Endothelial cell of umbilical vein (primary cell): ENCODE data around the gene SLC38A2. TPM values are rescaled to one million over a fixed set of nuclear protein-coding genes. Genes with fewer than 3 reads are reported as not detected.

Experiments
- BruUV-seq: library from RNA; stranded (reverse); fragments of 400-500 nt; replicated peaks from 2 replicates; lab custom pipeline; 2021; lab: Mats Ljungman, UMichigan
- CTCF ChIA-PET: fragments of 300-600, 350-600 bp; sonication (Branson Sonifier 250); formaldehyde crosslinking; loops from one replicate; lab custom pipeline; 2021; ENCODE audit warnings: antibody characterized with exemption, inconsistent platforms; lab: Charles Lee
- POLR2A ChIA-PET: fragments of 300-600, 350-600 bp; sonication (Branson Sonifier 250); formaldehyde crosslinking; loops from one replicate; lab custom pipeline; 2021; ENCODE audit warnings: antibody characterized with exemption, inconsistent platforms; lab: Charles Lee
- DNase-seq: peaks from one replicate; pipeline ENCODE4 v3.0.0-alpha.2; 2011; ENCODE audit warnings: low read depth, low spot score
- FAIRE-seq: peaks from 2 replicates; lab custom pipeline; 2011; peaks lifted over from hg19 to GRCh38; lab: Jason Lieb, UNC
- H2AFZ ChIP-seq: 2 replicates; pipeline ENCODE4 v1.6.0; 2012; ENCODE audit warnings: low read depth, low read length, control low read depth, inconsistent platforms
- H3K27ac ChIP-seq: 2 replicates; pipeline ENCODE4 v1.5.1; 2011; ENCODE audit warnings: low read depth, mild to moderate bottlenecking, control low read depth, low read length, moderate library complexity; ENCODE audit not compliant: insufficient read depth
- H3K27me3 ChIP-seq, 2 experiments: 2 replicates each; pipeline versions ENCODE4 v1.6.0 to v1.6.1; 2011; ENCODE audit warnings: low read length in 2 of 2, mixed read lengths in 1 of 2; ENCODE audit not compliant: control insufficient read depth in 2 of 2, insufficient read depth in 2 of 2
- H3K36me3 ChIP-seq, 2 experiments: 2 replicates in 1 of 2; 3 replicates in 1 of 2; pipeline ENCODE4 v1.5.1; 2011; ENCODE audit warnings: low read length in 2 of 2, mild to moderate bottlenecking in 1 of 2, moderate library complexity in 1 of 2; ENCODE audit not compliant: control insufficient read depth in 2 of 2, insufficient read depth in 2 of 2; ENCODE audit errors: extremely low read depth in 1 of 2
- H3K4me1 ChIP-seq: 3 replicates; pipeline ENCODE4 v1.5.1; 2011; ENCODE audit warnings: mild to moderate bottlenecking, low read length; ENCODE audit not compliant: control insufficient read depth, insufficient read depth; ENCODE audit errors: extremely low read depth
- H3K4me2 ChIP-seq: 2 replicates; pipeline ENCODE4 v1.6.1; 2011; ENCODE audit warnings: low read length, control low read depth, mixed read lengths; ENCODE audit not compliant: insufficient read depth
- H3K4me3 ChIP-seq, 3 experiments: fragments of 200-600 bp in 1 of 3; sonication (generic), shearing (Covaris generic) in 1 of 3; replicated peaks in 1 of 3; 2 replicates each; pipeline ENCODE4 v1.5.1; 2011 to 2016; ENCODE audit warnings: control low read depth in 3 of 3, low read length in 3 of 3, mild to moderate bottlenecking in 2 of 3, inconsistent platforms in 1 of 3, low read depth in 1 of 3, moderate library complexity in 1 of 3; ENCODE audit not compliant: insufficient read depth in 1 of 3
- H3K79me2 ChIP-seq: 2 replicates; pipeline ENCODE4 v1.6.0; 2012; ENCODE audit warnings: low read length, inconsistent platforms; ENCODE audit not compliant: control insufficient read depth, insufficient read depth
- H3K9ac ChIP-seq: replicated peaks from 2 replicates; pipeline ENCODE3; 2011; ENCODE audit warnings: low read length, control low read depth; ENCODE audit not compliant: insufficient read depth; ENCODE audit errors: extremely low read depth
- H3K9me1 ChIP-seq: replicated peaks from 3 replicates; pipeline ENCODE4 v1.6.0; 2011; ENCODE audit warnings: mild to moderate bottlenecking, low read length; ENCODE audit not compliant: control insufficient read depth, insufficient read depth; ENCODE audit errors: extremely low read depth
- H3K9me3 ChIP-seq: replicated peaks from 2 replicates; pipeline ENCODE4 v1.5.1; 2012; ENCODE audit warnings: low read length, inconsistent platforms; ENCODE audit not compliant: control insufficient read depth, insufficient read depth
- H4K20me1 ChIP-seq: replicated peaks from 2 replicates; pipeline ENCODE3; 2011; ENCODE audit warnings: mild to moderate bottlenecking, low read length; ENCODE audit not compliant: control insufficient read depth, insufficient read depth; ENCODE audit errors: extremely low read depth
- EZH2 ChIP-seq: IDR thresholded peaks from 2 replicates; pipeline ENCODE4 v1.6.1; 2012; ENCODE audit warnings: borderline replicate concordance, low read depth, mild to moderate bottlenecking, moderate library complexity, low read length, inconsistent platforms; ENCODE audit not compliant: severe bottlenecking
- FOS ChIP-seq: IDR thresholded peaks from 2 replicates; pipeline ENCODE4 v1.6.1; 2011; ENCODE audit warnings: mild to moderate bottlenecking, low read length, moderate library complexity, borderline replicate concordance; ENCODE audit not compliant: insufficient read depth
- JUN ChIP-seq: IDR thresholded peaks from 2 replicates; pipeline ENCODE4 v1.6.1; 2011; ENCODE audit warnings: borderline replicate concordance, low read depth; ENCODE audit not compliant: insufficient read length, insufficient read depth
- MAX ChIP-seq: IDR thresholded peaks from 2 replicates; pipeline ENCODE4 v1.6.1; 2011; ENCODE audit not compliant: insufficient read depth, insufficient read length
- MYC ChIP-seq: IDR thresholded peaks from one replicate; pipeline ENCODE4 v1.6.1; 2011; ENCODE audit warnings: mild to moderate bottlenecking, low read depth, low read length
- POLR2A ChIP-seq: IDR thresholded peaks from 2 replicates; pipeline ENCODE4 v1.6.1; 2012; ENCODE audit warnings: low read depth, mild to moderate bottlenecking, control low read depth, low read length
- dilution Hi-C: fragments of 300-500 bp; cut with MboI; formaldehyde crosslinking; loops from one replicate; pipeline ENCODE4 v1.15.0; 2019; ENCODE audit warnings: low sequenced_read_pairs; ENCODE audit not compliant: extremely low pct_ligation_motif_present
- intact Hi-C: fragments of 100-400 bp; cut with micrococcal nuclease; formaldehyde crosslinking; loops from one replicate; pipeline ENCODE4 v1.10.0; 2022
- polyA plus RNA-seq, 4 experiments: library from polyadenylated mRNA; depleted of rRNA in 3 of 4; stranded (reverse) in 3 of 4; unstranded in 1 of 4; fragments of >200 nt; gene quantifications; 2 replicates each; pipeline versions ENCODE4 v1.2.1 to v1.2.3, GENCODE V29; 2011 to 2012; ENCODE audit warnings: missing spikeins in 1 of 4
- total RNA-seq: library from RNA; stranded (reverse); gene quantifications from 2 replicates; pipeline ENCODE4 v1.2.3, GENCODE V29; 2021
- TF ChIP-seq, protein P1 (sequence below), 2 donors: IDR thresholded peaks; 1 replicate in 1 of 2; 2 replicates in 1 of 2; pipeline ENCODE4 v1.5.1; 2011; ENCODE audit warnings: low read length in 2 of 2, mild to moderate bottlenecking in 2 of 2, moderate library complexity in 2 of 2, control low read depth in 1 of 2, inconsistent platforms in 1 of 2, low read depth in 1 of 2; ENCODE audit not compliant: insufficient read depth in 1 of 2; ENCODE audit errors: extremely low read depth in 1 of 2

SLC38A2 gene
- total and polyA plus RNA-seq, 2 donors (not counting 3 experiments of a cell fraction or from before 2014, with no cell fraction given): 267 to 427 TPM

DNA sequence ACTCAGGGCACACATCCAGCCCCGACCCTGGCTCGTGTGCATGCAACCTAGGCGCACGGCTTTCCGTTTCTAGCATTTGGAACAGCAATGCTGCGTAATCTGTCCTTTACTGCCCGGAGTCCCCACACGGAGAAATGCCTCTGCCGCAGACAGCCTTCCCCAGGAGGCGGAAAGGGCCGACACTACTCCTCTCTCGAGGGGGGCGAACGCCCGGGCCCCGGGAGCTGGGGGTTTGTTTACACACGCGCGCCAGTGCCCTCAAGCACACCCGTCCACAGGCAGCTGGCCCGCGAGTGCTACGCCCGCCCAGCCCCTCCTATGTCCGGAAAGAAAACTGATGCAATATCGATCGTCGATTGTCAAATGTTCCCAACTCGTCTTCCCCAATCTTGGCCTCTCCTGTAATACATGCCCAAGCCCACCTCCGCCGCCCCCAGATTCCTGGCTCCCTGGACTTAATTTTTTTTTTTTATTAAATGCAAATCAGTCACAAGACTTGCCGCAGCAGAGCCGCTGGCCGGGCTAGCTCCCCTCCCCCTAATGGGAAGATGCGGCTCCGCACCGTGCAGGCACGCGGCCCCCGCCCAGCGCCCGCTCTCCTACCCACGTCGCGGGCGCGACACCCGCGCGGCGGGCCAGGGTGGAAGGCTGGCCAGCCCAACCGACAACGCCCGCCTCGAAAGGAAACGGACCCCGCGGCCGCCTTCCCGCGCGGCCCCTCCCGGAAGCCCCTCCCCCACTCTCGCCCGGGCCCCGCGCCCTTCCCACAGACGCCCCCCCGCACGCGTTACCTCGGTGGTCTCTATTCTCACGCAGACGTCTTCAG, 642 bp downstream of the SLC38A2 start:
- peak overlapping the region; percentile 90 to 98 (median 91) for H3K4me3 ChIP-seq
- CTCF ChIA-PET: interaction anchor here (1.0 to 2.8 kb wide), 2 partner anchors 58 to 289 kb away, joined by 3 to 15 read pairs (median 13); no protein-coding TSS in a partner anchor
- H3K9me1 ChIP-seq: no peaks in the 10 kb centered on the region
- dilution Hi-C loops: no loop called here
- no peak for DNase-seq
- TF ChIP-seq POLR2A (peak; percentile 46), JUN (no peak), MYC (no peak), EZH2 (no peak), MAX (no peak), FOS (no peak)
- TF ChIP-seq, protein P1, sequence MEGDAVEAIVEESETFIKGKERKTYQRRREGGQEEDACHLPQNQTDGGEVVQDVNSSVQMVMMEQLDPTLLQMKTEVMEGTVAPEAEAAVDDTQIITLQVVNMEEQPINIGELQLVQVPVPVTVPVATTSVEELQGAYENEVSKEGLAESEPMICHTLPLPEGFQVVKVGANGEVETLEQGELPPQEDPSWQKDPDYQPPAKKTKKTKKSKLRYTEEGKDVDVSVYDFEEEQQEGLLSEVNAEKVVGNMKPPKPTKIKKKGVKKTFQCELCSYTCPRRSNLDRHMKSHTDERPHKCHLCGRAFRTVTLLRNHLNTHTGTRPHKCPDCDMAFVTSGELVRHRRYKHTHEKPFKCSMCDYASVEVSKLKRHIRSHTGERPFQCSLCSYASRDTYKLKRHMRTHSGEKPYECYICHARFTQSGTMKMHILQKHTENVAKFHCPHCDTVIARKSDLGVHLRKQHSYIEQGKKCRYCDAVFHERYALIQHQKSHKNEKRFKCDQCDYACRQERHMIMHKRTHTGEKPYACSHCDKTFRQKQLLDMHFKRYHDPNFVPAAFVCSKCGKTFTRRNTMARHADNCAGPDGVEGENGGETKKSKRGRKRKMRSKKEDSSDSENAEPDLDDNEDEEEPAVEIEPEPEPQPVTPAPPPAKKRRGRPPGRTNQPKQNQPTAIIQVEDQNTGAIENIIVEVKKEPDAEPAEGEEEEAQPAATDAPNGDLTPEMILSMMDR (IDR thresholded peaks at IDR 0.05; ENCODE audit: extremely low read depth in 1 of 2, insufficient read depth in 1 of 2, low read depth in 1 of 2, low read length in 2 of 2): no peak
- peaks cover 21% of the 10 kb centered on the region for H4K20me1 ChIP-seq
- H3K79me2 ChIP-seq: peaks cover 59% of the 10 kb centered on the region
- H3K9ac ChIP-seq: peak overlapping the region; percentile 97
- no peaks in the 10 kb centered on the region for H3K9me3 ChIP-seq
- H3K4me1 ChIP-seq: peaks cover 36% of the 10 kb centered on the region
- H2AFZ ChIP-seq: no peak overlapping the region
- peak overlapping the region; percentile 83 for H3K27ac ChIP-seq
- intact Hi-C loops: loop anchor here (1.0 to 5.0 kb wide), 12 partner anchors 11 to 1445 kb away; partner anchors contain the start of genes HDAC7, SCAF11 and SLC38A1
- FAIRE-seq: no peak
- POLR2A ChIA-PET: interaction anchor here (0.7 to 3.2 kb wide), 7 partner anchors 9 to 289 kb away, joined by 3 to 20 read pairs (median 5); no protein-coding TSS in a partner anchor
- peaks cover 25 to 42% of the 10 kb centered on the region in 2 experiments for H3K36me3 ChIP-seq
- BruUV-seq: TSS peak; percentile 93
- no peak overlapping the region for H3K4me2 ChIP-seq
- H3K27me3 ChIP-seq: no peaks in the 10 kb centered on the region
